PFSK-1 (cell line): ENCODE data around the gene DMBX1.

Experiments used
- FOXP2 ChIP-seq: optimal IDR thresholded peaks from 2 replicates; pipeline ENCODE3; 2011; ENCODE audit warnings: borderline replicate concordance, control low read depth, inconsistent platforms; ENCODE audit not compliant: insufficient read depth; ENCODE audit errors: extremely low read length, extremely low read depth
- POLR2AphosphoS5 ChIP-seq: IDR thresholded peaks from 2 replicates; pipeline ENCODE4 v1.6.1; 2012; ENCODE audit warnings: low read depth, mild to moderate bottlenecking, control low read depth, low read length, moderate library complexity
- SIN3A ChIP-seq: IDR thresholded peaks from 2 replicates; pipeline ENCODE4 v1.6.1; 2012; ENCODE audit warnings: mild to moderate bottlenecking, low read length, moderate library complexity, borderline replicate concordance; ENCODE audit not compliant: insufficient read depth
- TAF1 ChIP-seq: IDR thresholded peaks from 2 replicates; pipeline ENCODE4 v1.6.1; 2012; ENCODE audit warnings: low read length, control low read depth, borderline replicate concordance; ENCODE audit not compliant: insufficient read depth
- TF ChIP-seq, protein P1 (sequence below), 2 experiments: IDR thresholded peaks; 2 replicates each; pipeline versions ENCODE4 v1.6.1 to v1.8.0; 2011 to 2012; ENCODE audit warnings: low read depth in 2 of 2, low read length in 2 of 2, control low read depth in 1 of 2, inconsistent platforms in 1 of 2, mild to moderate bottlenecking in 1 of 2, moderate library complexity in 1 of 2; ENCODE audit not compliant: insufficient read depth in 1 of 2

DNA sequence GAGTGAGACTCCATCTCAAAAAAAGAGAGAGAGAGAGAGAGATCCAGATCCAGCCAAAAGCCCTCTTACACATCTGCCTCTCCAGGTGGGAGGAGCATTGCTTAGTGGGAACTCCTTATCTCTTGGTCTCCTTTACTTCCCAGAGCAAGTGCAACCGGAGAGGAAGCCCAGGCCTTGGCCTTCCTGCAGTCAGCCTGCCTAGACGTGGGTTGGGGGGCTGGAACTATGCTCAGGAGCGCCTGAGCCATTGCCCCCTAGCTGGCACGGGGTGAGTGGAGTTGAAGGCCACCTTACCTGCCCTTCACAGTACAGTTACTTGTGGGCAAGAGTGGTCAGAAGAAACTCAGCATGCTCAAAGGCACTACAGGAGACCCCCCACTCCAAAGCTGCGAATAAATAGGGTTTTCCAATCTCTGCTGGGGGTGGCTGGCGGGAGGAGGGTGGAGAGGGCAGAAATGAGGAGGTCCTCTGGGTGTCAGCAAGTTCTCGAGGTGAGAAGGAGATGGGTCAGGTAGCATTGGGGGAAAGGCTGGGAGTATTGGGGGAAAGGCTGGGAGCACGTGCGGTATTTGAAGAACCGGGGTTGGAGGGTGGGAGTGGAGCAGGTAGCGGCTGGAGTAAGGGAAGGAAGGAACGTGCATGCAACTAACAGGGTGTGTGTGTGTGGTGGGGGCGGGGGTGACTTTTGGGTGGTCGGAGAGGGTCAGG, 4.7 kb upstream of the DMBX1 start:
- TF ChIP-seq POLR2AphosphoS5 (no peak), SIN3A (no peak), FOXP2 (no peak), TAF1 (no peak)
- TF ChIP-seq, protein P1, sequence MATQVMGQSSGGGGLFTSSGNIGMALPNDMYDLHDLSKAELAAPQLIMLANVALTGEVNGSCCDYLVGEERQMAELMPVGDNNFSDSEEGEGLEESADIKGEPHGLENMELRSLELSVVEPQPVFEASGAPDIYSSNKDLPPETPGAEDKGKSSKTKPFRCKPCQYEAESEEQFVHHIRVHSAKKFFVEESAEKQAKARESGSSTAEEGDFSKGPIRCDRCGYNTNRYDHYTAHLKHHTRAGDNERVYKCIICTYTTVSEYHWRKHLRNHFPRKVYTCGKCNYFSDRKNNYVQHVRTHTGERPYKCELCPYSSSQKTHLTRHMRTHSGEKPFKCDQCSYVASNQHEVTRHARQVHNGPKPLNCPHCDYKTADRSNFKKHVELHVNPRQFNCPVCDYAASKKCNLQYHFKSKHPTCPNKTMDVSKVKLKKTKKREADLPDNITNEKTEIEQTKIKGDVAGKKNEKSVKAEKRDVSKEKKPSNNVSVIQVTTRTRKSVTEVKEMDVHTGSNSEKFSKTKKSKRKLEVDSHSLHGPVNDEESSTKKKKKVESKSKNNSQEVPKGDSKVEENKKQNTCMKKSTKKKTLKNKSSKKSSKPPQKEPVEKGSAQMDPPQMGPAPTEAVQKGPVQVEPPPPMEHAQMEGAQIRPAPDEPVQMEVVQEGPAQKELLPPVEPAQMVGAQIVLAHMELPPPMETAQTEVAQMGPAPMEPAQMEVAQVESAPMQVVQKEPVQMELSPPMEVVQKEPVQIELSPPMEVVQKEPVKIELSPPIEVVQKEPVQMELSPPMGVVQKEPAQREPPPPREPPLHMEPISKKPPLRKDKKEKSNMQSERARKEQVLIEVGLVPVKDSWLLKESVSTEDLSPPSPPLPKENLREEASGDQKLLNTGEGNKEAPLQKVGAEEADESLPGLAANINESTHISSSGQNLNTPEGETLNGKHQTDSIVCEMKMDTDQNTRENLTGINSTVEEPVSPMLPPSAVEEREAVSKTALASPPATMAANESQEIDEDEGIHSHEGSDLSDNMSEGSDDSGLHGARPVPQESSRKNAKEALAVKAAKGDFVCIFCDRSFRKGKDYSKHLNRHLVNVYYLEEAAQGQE (IDR thresholded peaks at IDR 0.05; ENCODE audit: insufficient read depth in 1 of 2, low read depth in 2 of 2, low read length in 2 of 2) = no peak
